ENCODE measurements around the gene ZFP62. TPM values are rescaled to one million over a fixed set of nuclear protein-coding genes. Genes with fewer than 3 reads are reported as not detected.
A peak's percentile ranks its signal among the peaks of the same experiment; 100 is the strongest.

Gene ZFP62
- total RNA-seq, 2 experiments from 2014 or later = 30.3 to 31.8 TPM

DNA sequence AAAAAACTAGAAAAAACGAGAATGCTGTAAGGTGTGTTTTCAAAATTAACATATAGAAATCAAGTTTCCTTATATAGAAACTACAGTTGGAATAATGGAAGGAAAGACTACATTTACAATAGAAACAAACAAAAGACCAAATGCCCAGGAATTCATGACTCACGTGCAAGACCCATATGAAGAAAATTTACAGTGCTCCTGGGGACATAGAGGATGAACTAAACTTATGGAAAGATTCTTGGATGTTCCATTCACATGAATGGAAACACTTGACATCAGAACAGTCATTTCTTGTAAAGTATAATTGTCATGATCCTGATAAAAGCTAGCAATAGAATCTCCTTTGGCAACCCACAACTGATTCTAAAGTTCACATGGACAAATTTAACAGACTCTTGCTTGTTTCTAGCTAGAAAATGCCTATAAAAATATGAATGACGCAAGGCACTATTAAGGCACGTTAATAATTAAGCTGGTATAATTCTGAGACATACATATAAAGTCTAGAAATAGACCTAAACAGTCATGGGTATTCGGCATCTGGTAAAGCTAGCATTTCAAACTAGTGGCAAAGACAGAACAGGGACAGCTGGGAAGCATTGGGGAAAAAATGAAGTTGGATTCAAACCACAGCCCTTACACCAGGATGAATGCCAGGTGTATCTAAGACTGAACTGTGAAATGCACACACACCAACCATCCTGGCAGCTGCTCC lies 5.1 kb upstream of the ZFP62 start:
- Mint-ChIP-seq H3K4me3 (no peak overlapping the region), H3K36me3 (ENCODE audit: low read depth) (no peaks in the 10 kb centered on the region), H3K27ac (no peak overlapping the region), H3K9me3 (ENCODE audit: low read depth) (no peaks in the 10 kb centered on the region), H3K4me1 (peaks cover 5% of the 10 kb centered on the region), H3K27me3 (peaks cover 4% of the 10 kb centered on the region)
- ChIA-PET POLR2A (no interaction called here), CTCF (interaction anchor here (0.7 to 0.8 kb wide), 2 partner anchors 46 to 49 kb away, joined by 3 read pairs; no protein-coding TSS in a partner anchor)
- DNase-seq = no peak
- ATAC-seq = no peak
- intact Hi-C loops (cut with DNase I, micrococcal nuclease) = loop anchor here in 1 of 2 experiments (10.0 kb wide), 1 partner anchor 371 kb away; the partner anchor contains the start of gene CNOT6

DNA sequence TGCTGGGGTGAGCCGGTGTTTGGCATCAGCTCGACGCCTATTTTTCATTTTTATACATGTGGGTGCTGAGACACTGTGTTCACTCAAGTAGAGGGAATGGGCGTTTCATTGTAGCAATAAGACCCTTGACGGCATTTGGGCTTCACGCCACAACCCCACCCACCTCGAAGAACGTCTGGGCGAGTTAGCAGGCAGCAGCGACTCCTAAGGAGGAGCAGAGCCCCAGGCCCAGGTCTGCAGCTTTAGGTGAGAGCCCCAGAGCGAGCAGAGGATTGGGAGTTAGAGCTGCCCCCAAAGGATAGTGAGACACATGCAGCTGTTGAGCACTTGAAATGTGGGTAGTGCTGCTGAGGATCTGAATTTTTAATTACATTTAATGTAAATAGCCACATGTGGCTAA lies 1.6 kb upstream of the ZFP62 start:
- Mint-ChIP-seq H3K4me1 (peaks cover 17% of the 10 kb centered on the region), H3K4me3 (no peak overlapping the region), H3K36me3 (ENCODE audit: low read depth) (peaks cover 10% of the 10 kb centered on the region), H3K27ac (no peak overlapping the region), H3K9me3 (ENCODE audit: low read depth) (no peaks in the 10 kb centered on the region), H3K27me3 (peaks cover 1% of the 10 kb centered on the region)
- ChIA-PET POLR2A (no interaction called here), CTCF (interaction anchor here (0.5 to 1.5 kb wide), 8 partner anchors 10 to 127 kb away, joined by 3 to 5 read pairs (median 3); no protein-coding TSS in a partner anchor)
- DNase-seq (no peak), ATAC-seq (no peak)
- intact Hi-C loops (cut with DNase I, micrococcal nuclease) = loop anchor here (5.0 to 10.0 kb wide), 5 partner anchors 190 to 570 kb away; partner anchors contain the start of genes CNOT6 (in 1 of the 2) and MAPK9 (in 1 of the 2)

DNA sequence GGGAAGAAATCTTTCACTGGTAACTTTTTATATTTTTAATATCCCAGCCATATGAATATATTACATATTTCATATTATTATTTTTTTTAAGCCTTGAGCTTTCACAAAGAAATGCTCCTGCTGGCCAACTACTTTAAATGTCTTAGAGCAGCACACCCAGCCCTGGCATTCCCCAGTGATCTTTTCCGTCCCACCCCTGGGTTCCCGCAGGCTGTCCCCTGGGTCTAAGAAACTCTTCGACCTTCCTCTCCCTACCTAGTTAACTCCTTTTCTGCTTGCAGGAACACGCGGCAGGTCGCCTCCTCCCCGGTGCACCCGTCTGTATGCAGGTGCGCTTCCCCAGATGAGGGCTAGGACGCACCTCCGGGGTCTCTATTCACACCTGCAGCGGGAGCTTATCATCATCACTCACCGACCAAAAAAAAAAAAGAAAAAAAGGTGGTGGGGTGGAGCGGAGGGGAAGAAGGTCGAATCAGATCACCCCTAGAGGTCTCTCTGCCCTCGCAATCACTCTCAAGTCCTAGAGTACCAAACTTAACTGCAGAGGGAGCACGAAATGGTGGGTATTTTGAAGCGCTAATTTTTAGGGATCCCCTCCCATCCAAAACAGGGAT lies 696 bp downstream of the ZFP62 start:
- Mint-ChIP-seq H3K4me1 (peaks cover 20% of the 10 kb centered on the region), H3K9me3 (ENCODE audit: low read depth) (no peaks in the 10 kb centered on the region), H3K36me3 (ENCODE audit: low read depth) (peaks cover 24% of the 10 kb centered on the region), H3K27me3 (no peaks in the 10 kb centered on the region), H3K4me3 (peak overlapping the region; percentile 93), H3K27ac (peak overlapping the region; percentile 93)
- peak; percentile 75 for ATAC-seq
- intact Hi-C loops (cut with DNase I, micrococcal nuclease) = loop anchor here (1.0 to 10.0 kb wide), 10 partner anchors 28 to 568 kb away; partner anchors contain the start of genes CNOT6 (in 1 of the 2) and MAPK9 (in 1 of the 2)
- DNase-seq = no peak
- ChIA-PET CTCF (interaction anchor here (0.6 to 1.3 kb wide), 3 partner anchors 35 to 652 kb away, joined by 3 read pairs; partner anchors contain the start of gene RASGEF1C), POLR2A (interaction anchor here (0.6 to 1.3 kb wide), 5 partner anchors 28 to 328 kb away, joined by 3 to 5 read pairs (median 4); no protein-coding TSS in a partner anchor)

DNA sequence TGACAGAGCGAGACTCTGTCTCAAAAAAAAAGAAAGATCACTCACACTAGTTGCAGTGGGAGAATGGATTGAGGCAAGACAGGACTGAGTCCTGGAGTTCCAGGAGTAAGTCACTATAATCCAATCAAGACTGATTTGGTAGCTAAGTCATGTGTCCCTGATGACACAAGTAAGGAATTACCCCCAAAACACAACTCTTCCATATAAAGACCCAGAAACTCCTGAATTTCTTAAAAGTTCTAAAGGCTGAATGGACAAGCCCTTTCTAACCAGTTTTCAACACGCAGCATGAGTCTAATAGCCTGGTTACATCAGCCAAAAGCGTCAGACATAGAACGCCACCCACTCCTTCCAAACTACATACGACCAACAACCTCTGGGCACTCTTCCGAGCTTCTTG lies 2.5 kb downstream of the ZFP62 start:
- peaks cover 23% of the 10 kb centered on the region for H3K4me1 Mint-ChIP-seq
- intact Hi-C loops (cut with DNase I, micrococcal nuclease) = no loop called here
- H3K4me3 Mint-ChIP-seq = no peak overlapping the region
- ChIA-PET POLR2A (no interaction called here), CTCF (no interaction called here)
- no peak for ATAC-seq
- H3K27me3 Mint-ChIP-seq = no peaks in the 10 kb centered on the region
- H3K27ac Mint-ChIP-seq = no peak overlapping the region
- H3K9me3 Mint-ChIP-seq (ENCODE audit: low read depth) = no peaks in the 10 kb centered on the region
- peaks cover 38% of the 10 kb centered on the region for H3K36me3 Mint-ChIP-seq (ENCODE audit: low read depth)
- no peak for DNase-seq

DNA sequence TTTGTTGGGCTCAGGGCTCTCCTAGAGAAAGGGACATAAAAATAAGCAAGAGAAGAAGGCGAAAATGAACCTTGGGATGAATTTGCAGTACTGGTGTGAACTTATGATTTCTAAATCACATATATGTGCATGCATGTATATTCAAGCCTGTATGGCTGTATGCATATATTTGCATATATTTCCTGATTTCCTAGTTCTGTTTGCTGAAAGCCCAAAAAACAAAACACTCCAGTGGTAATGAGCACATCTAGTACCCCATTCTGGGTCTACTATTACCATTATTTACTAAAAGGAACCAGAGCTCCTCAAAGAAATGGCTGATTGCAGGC lies 7.3 kb downstream of the ZFP62 start:
- peaks cover 81% of the 10 kb centered on the region for H3K36me3 Mint-ChIP-seq (ENCODE audit: low read depth)
- CTCF ChIA-PET = interaction anchor here (0.7 kb wide), 1 partner anchor 19 kb away, joined by 3 read pairs; no protein-coding TSS in a partner anchor
- intact Hi-C loops (cut with DNase I, micrococcal nuclease) = no loop called here
- no peaks in the 10 kb centered on the region for H3K27me3 Mint-ChIP-seq
- no peak overlapping the region for H3K27ac Mint-ChIP-seq
- DNase-seq (no peak), ATAC-seq (no peak)
- POLR2A ChIA-PET = interaction anchor here (0.7 kb wide), 1 partner anchor 13 kb away, joined by 6 read pairs; no protein-coding TSS in a partner anchor
- H3K4me1 Mint-ChIP-seq = peaks cover 19% of the 10 kb centered on the region
- peaks cover 26% of the 10 kb centered on the region for H3K9me3 Mint-ChIP-seq (ENCODE audit: low read depth)
- no peak overlapping the region for H3K4me3 Mint-ChIP-seq

DNA sequence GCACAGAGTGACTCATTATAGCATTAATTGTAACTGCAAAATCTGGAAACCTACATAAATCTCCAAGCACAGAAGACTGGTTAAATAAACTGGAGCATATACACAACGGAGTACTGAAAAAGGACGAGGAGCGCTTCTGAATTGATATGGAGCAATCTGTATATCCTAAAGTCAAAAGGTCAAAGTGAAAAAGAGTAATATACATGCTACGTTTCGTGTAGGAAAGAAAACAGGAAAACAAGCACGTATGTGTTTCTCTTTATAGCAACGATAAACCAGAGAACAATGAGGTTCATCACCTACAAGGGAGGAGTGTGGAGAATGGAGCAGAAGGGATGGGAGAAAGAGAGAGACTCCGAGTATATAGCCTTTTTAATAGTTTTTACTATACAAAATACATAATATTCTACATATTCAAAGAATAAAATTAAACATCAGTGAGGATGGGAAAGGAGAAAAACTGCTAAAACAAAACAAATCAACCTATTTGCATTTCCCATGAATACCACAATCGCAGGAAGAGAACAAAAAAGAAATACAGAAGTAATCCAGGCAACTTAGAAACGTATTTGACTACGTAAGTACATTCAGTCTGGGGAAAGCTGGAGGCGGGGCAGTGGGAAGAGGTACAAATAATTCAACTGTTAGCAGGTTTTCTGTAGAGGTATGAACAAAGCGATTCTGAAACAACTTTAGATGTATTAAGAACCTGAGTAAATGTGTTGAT lies 7.8 kb downstream of the ZFP62 start:
- ChIA-PET CTCF (interaction anchor here (1.3 kb wide), 1 partner anchor 67 kb away, joined by 3 read pairs; no protein-coding TSS in a partner anchor), POLR2A (interaction anchor here (0.7 kb wide), 1 partner anchor 12 kb away, joined by 6 read pairs; no protein-coding TSS in a partner anchor)
- peaks cover 17% of the 10 kb centered on the region for H3K4me1 Mint-ChIP-seq
- no peaks in the 10 kb centered on the region for H3K27me3 Mint-ChIP-seq
- intact Hi-C loops (cut with DNase I, micrococcal nuclease) = no loop called here
- no peak overlapping the region for H3K27ac Mint-ChIP-seq
- H3K4me3 Mint-ChIP-seq = no peak overlapping the region
- DNase-seq (no peak), ATAC-seq (no peak)
- peaks cover 31% of the 10 kb centered on the region for H3K9me3 Mint-ChIP-seq (ENCODE audit: low read depth)
- peaks cover 81% of the 10 kb centered on the region for H3K36me3 Mint-ChIP-seq (ENCODE audit: low read depth)

DNA sequence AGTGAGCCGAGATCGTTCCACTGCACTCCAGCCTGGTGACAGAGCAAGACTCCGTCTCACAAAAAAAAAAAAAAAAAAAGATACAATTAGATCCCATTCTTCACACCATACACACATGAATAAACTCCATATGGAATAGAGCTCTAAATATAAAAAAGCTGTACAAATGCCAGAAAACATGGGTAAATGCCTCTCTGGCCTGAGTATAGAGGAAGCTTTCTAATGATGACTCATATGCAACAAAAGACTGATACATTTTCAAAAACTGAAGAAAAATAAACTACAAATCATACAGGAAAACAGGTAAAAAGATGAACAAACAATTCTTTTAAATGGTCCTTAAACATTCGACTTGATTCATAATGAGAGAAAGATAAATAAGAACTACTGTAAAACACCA lies 8.6 kb downstream of the ZFP62 start:
- Mint-ChIP-seq H3K4me3 (no peak overlapping the region), H3K36me3 (ENCODE audit: low read depth) (peaks cover 88% of the 10 kb centered on the region), H3K27ac (no peak overlapping the region), H3K4me1 (peaks cover 20% of the 10 kb centered on the region), H3K9me3 (ENCODE audit: low read depth) (peaks cover 37% of the 10 kb centered on the region), H3K27me3 (no peaks in the 10 kb centered on the region)
- no peak for ATAC-seq
- CTCF ChIA-PET = interaction anchor here (0.7 to 1.3 kb wide), 2 partner anchors 17 to 67 kb away, joined by 3 read pairs; no protein-coding TSS in a partner anchor
- intact Hi-C loops (cut with DNase I, micrococcal nuclease) = no loop called here
- POLR2A ChIA-PET = no interaction called here
- no peak for DNase-seq

DNA sequence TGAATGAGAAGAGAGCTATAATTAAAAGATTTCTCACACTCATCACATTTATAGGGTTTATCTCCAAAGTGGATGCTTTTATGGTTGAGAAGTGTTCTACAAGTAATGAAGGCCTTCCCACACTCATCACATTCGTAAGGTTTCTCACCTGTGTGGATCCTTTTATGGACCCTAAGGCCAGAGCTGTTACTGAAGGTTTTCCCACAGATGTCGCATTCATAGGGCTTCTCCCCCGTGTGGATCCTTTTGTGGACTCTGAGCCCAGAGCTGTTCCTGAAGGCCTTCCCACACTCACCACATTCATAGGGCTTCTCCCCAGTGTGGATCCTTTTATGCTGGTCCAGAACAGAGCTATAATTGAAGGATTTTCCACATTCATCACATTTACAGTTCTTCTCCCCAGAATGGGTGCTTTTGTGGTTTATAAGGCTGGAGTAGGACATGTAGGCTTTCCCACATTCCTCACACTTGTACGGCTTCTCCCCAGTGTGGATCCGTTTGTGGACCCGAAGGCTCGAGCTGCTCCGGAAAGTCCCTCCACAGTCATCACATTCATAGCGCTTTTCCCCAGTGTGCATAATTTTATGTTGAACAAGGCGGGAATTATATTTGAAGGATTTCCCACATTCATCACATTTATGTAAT lies 10.5 kb downstream of the ZFP62 start:
- Mint-ChIP-seq H3K4me3 (no peak overlapping the region), H3K27ac (no peak overlapping the region), H3K27me3 (no peaks in the 10 kb centered on the region), H3K36me3 (ENCODE audit: low read depth) (peaks cover 93% of the 10 kb centered on the region), H3K9me3 (ENCODE audit: low read depth) (peaks cover 37% of the 10 kb centered on the region), H3K4me1 (peaks cover 18% of the 10 kb centered on the region)
- ChIA-PET CTCF (interaction anchor here (1.0 kb wide), 1 partner anchor 55 kb away, joined by 3 read pairs; no protein-coding TSS in a partner anchor), POLR2A (no interaction called here)
- intact Hi-C loops (cut with DNase I, micrococcal nuclease) = no loop called here
- DNase-seq (no peak), ATAC-seq (no peak)

DNA sequence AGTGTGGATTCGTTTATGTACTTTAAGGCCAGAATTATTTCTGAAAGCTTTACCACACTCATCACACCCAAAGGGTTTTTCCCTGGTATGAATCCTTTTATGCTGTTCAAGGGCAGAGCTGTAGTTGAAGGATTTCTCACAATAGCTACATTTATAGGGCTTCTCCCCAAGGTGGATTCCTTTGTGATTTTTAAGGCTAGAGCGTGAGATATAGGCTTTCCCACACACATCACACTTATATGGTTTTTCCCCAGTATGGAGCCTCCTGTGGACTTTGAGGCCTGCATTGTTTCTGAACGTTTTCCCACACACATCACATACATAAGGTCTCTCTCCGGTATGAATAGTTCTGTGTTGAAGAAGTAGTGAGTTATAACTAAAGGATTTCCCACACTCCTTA lies 11.2 kb downstream of the ZFP62 start:
- H3K4me3 Mint-ChIP-seq = no peak overlapping the region
- no peak overlapping the region for H3K27ac Mint-ChIP-seq
- ChIA-PET CTCF (no interaction called here), POLR2A (no interaction called here)
- intact Hi-C loops (cut with DNase I, micrococcal nuclease) = no loop called here
- H3K36me3 Mint-ChIP-seq (ENCODE audit: low read depth) = peaks cover 87% of the 10 kb centered on the region
- no peaks in the 10 kb centered on the region for H3K27me3 Mint-ChIP-seq
- DNase-seq (no peak), ATAC-seq (no peak)
- peaks cover 16% of the 10 kb centered on the region for H3K4me1 Mint-ChIP-seq
- H3K9me3 Mint-ChIP-seq (ENCODE audit: low read depth) = peaks cover 37% of the 10 kb centered on the region

DNA sequence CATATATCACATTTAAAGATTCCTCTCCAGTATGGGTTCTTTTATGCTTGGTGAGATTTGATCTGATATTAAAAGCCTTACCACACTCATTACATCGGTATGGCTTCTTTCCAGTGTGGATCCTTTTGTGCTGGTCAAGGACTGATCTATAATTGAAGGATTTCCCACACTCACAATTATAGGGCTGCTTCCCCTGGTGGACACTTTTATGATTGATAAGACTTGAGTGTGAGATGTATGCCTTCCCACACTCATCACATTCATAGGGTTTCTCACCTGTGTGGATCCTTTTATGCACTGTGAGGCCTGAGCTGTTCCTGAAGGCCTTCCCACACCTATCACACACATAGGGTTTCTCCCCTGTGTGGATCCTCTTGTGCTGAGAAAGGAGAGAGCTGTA lies 12.2 kb downstream of the ZFP62 start:
- ATAC-seq = no peak
- no peak for DNase-seq
- ChIA-PET CTCF (no interaction called here), POLR2A (no interaction called here)
- intact Hi-C loops (cut with DNase I, micrococcal nuclease) = no loop called here
- Mint-ChIP-seq H3K27ac (no peak overlapping the region), H3K4me3 (no peak overlapping the region), H3K4me1 (peaks cover 16% of the 10 kb centered on the region), H3K36me3 (ENCODE audit: low read depth) (peaks cover 80% of the 10 kb centered on the region), H3K27me3 (no peaks in the 10 kb centered on the region), H3K9me3 (ENCODE audit: low read depth) (peaks cover 37% of the 10 kb centered on the region)

DNA sequence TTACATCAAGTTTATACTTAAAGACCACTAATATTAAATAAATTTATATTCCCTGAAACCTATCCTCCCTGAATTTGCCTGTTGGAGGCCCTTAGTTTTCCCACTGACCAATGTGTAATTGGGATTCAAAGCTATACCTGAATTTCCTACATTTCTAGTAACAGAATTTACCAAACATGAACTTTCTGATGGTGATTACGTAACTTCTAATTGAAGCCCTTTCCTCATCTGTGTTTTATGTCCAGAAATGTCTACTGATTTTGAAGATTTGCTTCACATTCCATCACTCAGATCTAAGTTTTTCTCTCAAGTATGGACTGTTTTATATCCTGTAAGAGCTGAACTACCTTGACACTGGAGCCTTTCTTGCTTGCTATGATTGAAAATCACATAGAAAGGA lies 12.8 kb downstream of the ZFP62 start:
- peaks cover 74% of the 10 kb centered on the region for H3K36me3 Mint-ChIP-seq (ENCODE audit: low read depth)
- H3K4me3 Mint-ChIP-seq = no peak overlapping the region
- peaks cover 12% of the 10 kb centered on the region for H3K4me1 Mint-ChIP-seq
- H3K27ac Mint-ChIP-seq = no peak overlapping the region
- H3K9me3 Mint-ChIP-seq (ENCODE audit: low read depth) = peaks cover 37% of the 10 kb centered on the region
- H3K27me3 Mint-ChIP-seq = no peaks in the 10 kb centered on the region
- ChIA-PET CTCF (interaction anchor here (0.7 kb wide), 1 partner anchor 404 kb away, joined by 3 read pairs; no protein-coding TSS in a partner anchor), POLR2A (interaction anchor here (0.6 kb wide), 1 partner anchor 279 kb away, joined by 3 read pairs; no protein-coding TSS in a partner anchor)
- no peak for ATAC-seq
- DNase-seq = no peak
- intact Hi-C loops (cut with DNase I, micrococcal nuclease) = no loop called here

Data from activated CD4-positive, alpha-beta T cell treated with anti-CD3 and anti-CD28 coated beads for 36 hours (primary cell).